Gastrocnemius medialis (tissue), 4 donors: ENCODE data around the gene MSS51. TPM values are rescaled to one million over a fixed set of nuclear protein-coding genes. Genes with fewer than 3 reads are reported as not detected.
"Not testable (repeated sequence)": the region's sequence is repeated elsewhere in the genome, so short reads cannot be mapped to it uniquely, and the experiment has no call there.

Experiments used
- ATAC-seq, 2 donors: fragments of 150-250 bp; one replicate each; pipeline ENCODE4 v1.9.1; 2016
- DNase-seq, 2 donors: peaks; one replicate each; pipeline ENCODE4 v3.0.0-alpha.2; 2019
- H3K27ac ChIP-seq, 4 donors: fragments of 200-600 bp; sonication (generic); 1 replicate in 1 of 4; 2 replicates in 3 of 4; pipeline ENCODE4 v1.5.1; 2016 to 2018; ENCODE audit warnings: mild to moderate bottlenecking in 2 of 4, moderate library complexity in 1 of 4
- H3K27me3 ChIP-seq, 3 donors: fragments of 200-600 bp; sonication (generic) in 2 of 3; 1 replicate in 1 of 3; 2 replicates in 2 of 3; pipeline versions ENCODE4 v1.5.1 to v1.6.0; 2016 to 2019; ENCODE audit warnings: mild to moderate bottlenecking in 1 of 3, moderate library complexity in 1 of 3
- H3K36me3 ChIP-seq, 2 donors: fragments of 200-600 bp; sonication (generic) in 1 of 2; one replicate each; pipeline ENCODE4 v1.5.1; 2017 to 2018
- H3K4me1 ChIP-seq, 2 donors: fragments of 200-600 bp; sonication (generic) in 1 of 2; one replicate each; pipeline ENCODE4 v1.5.1; 2016 to 2017; ENCODE audit warnings: mild to moderate bottlenecking in 2 of 2
- H3K4me3 ChIP-seq, 4 donors: fragments of 200-600 bp; sonication (generic) in 3 of 4; 1 replicate in 1 of 4; 2 replicates in 3 of 4; pipeline ENCODE4 v1.5.1; 2016 to 2019; ENCODE audit warnings: mild to moderate bottlenecking in 2 of 4
- H3K9me3 ChIP-seq, 3 donors: fragments of 200-600 bp; sonication (generic) in 2 of 3; 1 replicate in 1 of 3; 2 replicates in 2 of 3; pipeline ENCODE4 v1.5.1; 2016 to 2019
- CTCF ChIP-seq, 5 experiments: fragments of 450-650 bp in 3 of 5; fragments of 200-600 bp in 2 of 5; sonication (generic) in 2 of 5; IDR thresholded peaks in 4 of 5; conservative IDR thresholded peaks in 1 of 5; 1 replicate in 4 of 5; 2 replicates in 1 of 5; pipeline ENCODE4 v1.5.1; 2016 to 2019; ENCODE audit warnings: antibody characterized with exemption in 5 of 5, mild to moderate bottlenecking in 3 of 5, moderate library complexity in 3 of 5
- POLR2A ChIP-seq, 2 donors: fragments of 450-650 bp; IDR thresholded peaks; one replicate each; pipeline ENCODE4 v1.6.1; 2017; ENCODE audit warnings: antibody characterized with exemption in 2 of 2, mild to moderate bottlenecking in 2 of 2, moderate library complexity in 2 of 2
- in situ Hi-C, 4 donors: fragments of 200-750 bp; cut with MboI; loops; one replicate each; pipeline versions ENCODE4 v1.15.0 to v1.8.0; 2017; ENCODE audit warnings: low sequenced_read_pairs in 4 of 4
- intact Hi-C: fragments of 100-400 bp; cut with DNase I; formaldehyde crosslinking; loops from one replicate; pipeline ENCODE4 v1.15.1; 2023; ENCODE audit warnings: low total_unique reads
- total RNA-seq, 4 donors: library from RNA; depleted of rRNA; stranded (reverse); fragments of >200 nt; gene quantifications; one replicate each; pipeline versions ENCODE4 v1.1.0 to v1.2.3, GENCODE V29; 2016

MSS51 gene
- total RNA-seq, 4 donors from 2014 or later: 1.4 to 49.4 (median 30.4) TPM

- no peaks in the 10 kb centered on the region for H3K27me3 ChIP-seq
- DNase-seq (peak in 1 of 2 donors; percentile 46), ATAC-seq (peak; percentile 42 to 86)
- peaks cover 53 to 81% of the 10 kb centered on the region in 2 donors for H3K4me1 ChIP-seq
- intact Hi-C loops (no loop called here), in situ Hi-C loops (no loop called here)
- no peak overlapping the region for H3K4me3 ChIP-seq
- peak overlapping the region; percentile 43 to 70 (median 63) for H3K27ac ChIP-seq
- no peak for TF ChIP-seq CTCF (IDR thresholded peaks at IDR 0.05 in 4 of 5, conservative IDR thresholded peaks at IDR 0.05 in 1 of 5)
- TF ChIP-seq POLR2A (IDR thresholded peaks at IDR 0.05): no peak
- peaks cover 0 to 10% of the 10 kb centered on the region in 2 donors for H3K36me3 ChIP-seq
- no peaks in the 10 kb centered on the region for H3K9me3 ChIP-seq
These were observed 28.7 kb downstream of the MSS51 start for GRCh38 chr10:73404690-73405089.

- no peak overlapping the region for H3K4me3 ChIP-seq
- peaks cover 0 to 26% of the 10 kb centered on the region in 2 donors for H3K36me3 ChIP-seq
- DNase-seq: no peak
- H3K9me3 ChIP-seq: no peaks in the 10 kb centered on the region
- in situ Hi-C loops: no loop called here
- no peak for ATAC-seq
- H3K27ac ChIP-seq: peak overlapping the region in 1 of 4 donors; percentile 39
- no peak for TF ChIP-seq POLR2A (IDR thresholded peaks at IDR 0.05)
- no peak for TF ChIP-seq CTCF (IDR thresholded peaks at IDR 0.05 in 4 of 5, conservative IDR thresholded peaks at IDR 0.05 in 1 of 5)
- intact Hi-C loops: no loop called here
- H3K4me1 ChIP-seq: peaks cover 42 to 67% of the 10 kb centered on the region in 2 donors
- H3K27me3 ChIP-seq: no peaks in the 10 kb centered on the region
These were observed 31.7 kb downstream of the MSS51 start for GRCh38 chr10:73401636-73402035.

- no peak for DNase-seq
- Histone ChIP-seq H3K36me3 (peaks cover 0 to 48% of the 10 kb centered on the region in 2 donors), H3K4me3 (no peak overlapping the region), H3K9me3 (no peaks in the 10 kb centered on the region), H3K27ac (peak overlapping the region; percentile 5 to 55 (median 34)), H3K4me1 (peaks cover 17 to 43% of the 10 kb centered on the region in 2 donors), H3K27me3 (no peaks in the 10 kb centered on the region)
- intact Hi-C loops (no loop called here), in situ Hi-C loops (no loop called here)
- no peak for ATAC-seq
- TF ChIP-seq POLR2A (IDR thresholded peaks at IDR 0.05) (no peak), CTCF (IDR thresholded peaks at IDR 0.05 in 4 of 5, conservative IDR thresholded peaks at IDR 0.05 in 1 of 5) (no peak)
These were observed 34.3 kb downstream of the MSS51 start for GRCh38 chr10:73399063-73399462.

- peaks cover 16 to 33% of the 10 kb centered on the region in 2 donors for H3K4me1 ChIP-seq
- H3K27ac ChIP-seq: peak overlapping the region in 1 of 4 donors; percentile 55
- H3K27me3 ChIP-seq: no peaks in the 10 kb centered on the region
- in situ Hi-C loops (no loop called here), intact Hi-C loops (no loop called here)
- peaks cover 0 to 52% of the 10 kb centered on the region in 2 donors for H3K36me3 ChIP-seq
- no peaks in the 10 kb centered on the region for H3K9me3 ChIP-seq
- DNase-seq: no peak
- ATAC-seq: no peak
- no peak overlapping the region for H3K4me3 ChIP-seq
- TF ChIP-seq POLR2A (IDR thresholded peaks at IDR 0.05) (no peak), CTCF (IDR thresholded peaks at IDR 0.05 in 4 of 5, conservative IDR thresholded peaks at IDR 0.05 in 1 of 5) (no peak)
These were observed 35.3 kb downstream of the MSS51 start for GRCh38 chr10:73398024-73398423.

GRCh38 chr10:73394325-73394724, 39.0 kb downstream of the MSS51 start:
- in situ Hi-C loops: not testable (repeated sequence)

More at GRCh38 chr10:73394325-73394724, 39.0 kb downstream of the MSS51 start:
- H3K27ac ChIP-seq, H3K27me3 ChIP-seq, H3K4me3 ChIP-seq, DNase-seq, intact Hi-C loops, ATAC-seq, H3K9me3 ChIP-seq: not testable (repeated sequence)
- Histone ChIP-seq H3K36me3 (peaks cover 0 to 73% of the 10 kb centered on the region in 2 donors), H3K4me1 (peaks cover 10% of the 10 kb centered on the region in 2 donors)
